ENCODE results near the gene SCFD2. TPM values are rescaled to one million over a fixed set of nuclear protein-coding genes. Genes with fewer than 3 reads are reported as not detected.

Gene SCFD2
- polyA plus RNA-seq, 1 donor from 2014 or later = 5.0 TPM

- no peaks in the 10 kb centered on the region for H3F3A ChIP-seq (ENCODE audit: insufficient read depth, low read length, poor library complexity, severe bottlenecking)
Measured at GRCh38 chr4:52880994-52881393, 484.9 kb downstream of the SCFD2 start.

GRCh38 chr4:52879471-52879870 is 486.4 kb downstream of the SCFD2 start:
- Histone ChIP-seq H3K27me3 (ENCODE audit: insufficient read depth, low read depth, low read length) (no peaks in the 10 kb centered on the region), H3K4me3 (ENCODE audit: low read length) (no peak overlapping the region), H4K20me1 (ENCODE audit: insufficient read depth) (no peaks in the 10 kb centered on the region), H3K36me3 (ENCODE audit: insufficient read depth, low read length) (no peaks in the 10 kb centered on the region), H3K4me2 (ENCODE audit: low read length) (no peak overlapping the region), H3K79me2 (replicated peaks; ENCODE audit: insufficient read depth, low read length) (no peaks in the 10 kb centered on the region), H3K9me3 (ENCODE audit: low read length) (no peaks in the 10 kb centered on the region), H3K27ac (ENCODE audit: low read length) (no peak overlapping the region), H2AFZ (ENCODE audit: low read depth, low read length) (no peak overlapping the region), H3K9ac (ENCODE audit: low read length) (no peak overlapping the region), H3F3A (ENCODE audit: insufficient read depth, low read length, poor library complexity, severe bottlenecking) (no peaks in the 10 kb centered on the region), H3K9me2 (ENCODE audit: insufficient read depth, low read length) (no peaks in the 10 kb centered on the region)
- no peak for TF ChIP-seq MXI1 (conservative IDR thresholded peaks at IDR 0.05; ENCODE audit: poor library complexity, severe bottlenecking)
- no peak for TF ChIP-seq EZH2 (IDR thresholded peaks at IDR 0.05; ENCODE audit: borderline replicate concordance, insufficient read depth, low read length, poor library complexity, severe bottlenecking)
- no peak for TF ChIP-seq POLR2AphosphoS5 (IDR thresholded peaks at IDR 0.05)
- TF ChIP-seq TAF1 (IDR thresholded peaks at IDR 0.05; ENCODE audit: low read depth) = no peak
- no peak for TF ChIP-seq RAD21 (conservative IDR thresholded peaks at IDR 0.05)
- no peak for TF ChIP-seq SMC3 (conservative IDR thresholded peaks at IDR 0.05; ENCODE audit: poor library complexity)
- TF ChIP-seq, protein P1, sequence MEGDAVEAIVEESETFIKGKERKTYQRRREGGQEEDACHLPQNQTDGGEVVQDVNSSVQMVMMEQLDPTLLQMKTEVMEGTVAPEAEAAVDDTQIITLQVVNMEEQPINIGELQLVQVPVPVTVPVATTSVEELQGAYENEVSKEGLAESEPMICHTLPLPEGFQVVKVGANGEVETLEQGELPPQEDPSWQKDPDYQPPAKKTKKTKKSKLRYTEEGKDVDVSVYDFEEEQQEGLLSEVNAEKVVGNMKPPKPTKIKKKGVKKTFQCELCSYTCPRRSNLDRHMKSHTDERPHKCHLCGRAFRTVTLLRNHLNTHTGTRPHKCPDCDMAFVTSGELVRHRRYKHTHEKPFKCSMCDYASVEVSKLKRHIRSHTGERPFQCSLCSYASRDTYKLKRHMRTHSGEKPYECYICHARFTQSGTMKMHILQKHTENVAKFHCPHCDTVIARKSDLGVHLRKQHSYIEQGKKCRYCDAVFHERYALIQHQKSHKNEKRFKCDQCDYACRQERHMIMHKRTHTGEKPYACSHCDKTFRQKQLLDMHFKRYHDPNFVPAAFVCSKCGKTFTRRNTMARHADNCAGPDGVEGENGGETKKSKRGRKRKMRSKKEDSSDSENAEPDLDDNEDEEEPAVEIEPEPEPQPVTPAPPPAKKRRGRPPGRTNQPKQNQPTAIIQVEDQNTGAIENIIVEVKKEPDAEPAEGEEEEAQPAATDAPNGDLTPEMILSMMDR (IDR thresholded peaks at IDR 0.05; ENCODE audit: poor library complexity, severe bottlenecking) = no peak
- no peak for TF ChIP-seq REST (IDR thresholded peaks at IDR 0.05; ENCODE audit: borderline replicate concordance)
- no peak for TF ChIP-seq EP300 (conservative IDR thresholded peaks at IDR 0.05; ENCODE audit: poor library complexity, severe bottlenecking)

More at GRCh38 chr4:52880994-52881393, 484.9 kb downstream of the SCFD2 start:
- no peaks in the 10 kb centered on the region for H3K9me3 ChIP-seq (ENCODE audit: low read length)
- no peaks in the 10 kb centered on the region for H3K9me2 ChIP-seq (ENCODE audit: insufficient read depth, low read length)
- no peaks in the 10 kb centered on the region for H3K27me3 ChIP-seq (ENCODE audit: insufficient read depth, low read depth, low read length)
- H2AFZ ChIP-seq (ENCODE audit: low read depth, low read length) = no peak overlapping the region
- no peak overlapping the region for H3K9ac ChIP-seq (ENCODE audit: low read length)
- no peak for TF ChIP-seq EZH2 (IDR thresholded peaks at IDR 0.05; ENCODE audit: borderline replicate concordance, insufficient read depth, low read length, poor library complexity, severe bottlenecking)
- no peak for TF ChIP-seq MXI1 (conservative IDR thresholded peaks at IDR 0.05; ENCODE audit: poor library complexity, severe bottlenecking)
- TF ChIP-seq POLR2AphosphoS5 (IDR thresholded peaks at IDR 0.05) = no peak
- TF ChIP-seq SMC3 (conservative IDR thresholded peaks at IDR 0.05; ENCODE audit: poor library complexity) = no peak
- H3K36me3 ChIP-seq (ENCODE audit: insufficient read depth, low read length) = no peaks in the 10 kb centered on the region
- H3K79me2 ChIP-seq (replicated peaks; ENCODE audit: insufficient read depth, low read length) = no peaks in the 10 kb centered on the region
- H3K4me3 ChIP-seq (ENCODE audit: low read length) = no peak overlapping the region
- no peaks in the 10 kb centered on the region for H4K20me1 ChIP-seq (ENCODE audit: insufficient read depth)
- no peak overlapping the region for H3K4me2 ChIP-seq (ENCODE audit: low read length)
- H3K27ac ChIP-seq (ENCODE audit: low read length) = no peak overlapping the region
